NCI-H82 (cell line): ENCODE measurements around the gene CTNNA3.

ENCODE experiments used
- DNase-seq: peaks from one replicate; lab custom pipeline; 2025; lab: John Stamatoyannopoulos, UW

Gene CTNNA3

GRCh38 chr10:66760941-66761340, 935.1 kb downstream of the CTNNA3 start:
- no peak for DNase-seq

- no peak for DNase-seq
Observed at GRCh38 chr10:66755474-66755873, 940.5 kb downstream of the CTNNA3 start.

- no peak for DNase-seq
Observed at GRCh38 chr10:66752714-66753113, 943.3 kb downstream of the CTNNA3 start.

- no peak for DNase-seq
Observed at GRCh38 chr10:66748217-66748616, 947.8 kb downstream of the CTNNA3 start.

- no peak for DNase-seq
Observed at GRCh38 chr10:66747451-66747850, 948.5 kb downstream of the CTNNA3 start.

- no peak for DNase-seq
Observed at GRCh38 chr10:66746711-66747110, 949.3 kb downstream of the CTNNA3 start.

GRCh38 chr10:66746246-66746645, 949.7 kb downstream of the CTNNA3 start:
- DNase-seq: no peak

GRCh38 chr10:66744915-66745314, 951.1 kb downstream of the CTNNA3 start:
- no peak for DNase-seq

- DNase-seq: no peak
Observed at GRCh38 chr10:66737241-66737640, 958.8 kb downstream of the CTNNA3 start.

GRCh38 chr10:66723608-66724400, 972.2 kb downstream of the CTNNA3 start:
- no peak for DNase-seq

- no peak for DNase-seq
Observed at GRCh38 chr10:66719483-66719882, 976.5 kb downstream of the CTNNA3 start.

GRCh38 chr10:66717231-66717981, 978.6 kb downstream of the CTNNA3 start:
- DNase-seq: peak; percentile 18

GRCh38 chr10:66714741-66715140, 981.3 kb downstream of the CTNNA3 start:
- DNase-seq: no peak

- no peak for DNase-seq
Observed at GRCh38 chr10:66713387-66713786, 982.6 kb downstream of the CTNNA3 start.

GRCh38 chr10:66698069-66698468, 997.9 kb downstream of the CTNNA3 start:
- DNase-seq: no peak

GRCh38 chr10:66695046-66695445, 1000.9 kb downstream of the CTNNA3 start:
- DNase-seq: no peak

GRCh38 chr10:66684581-66684980, 1011.4 kb downstream of the CTNNA3 start:
- no peak for DNase-seq

- DNase-seq: no peak
Observed at GRCh38 chr10:66680886-66681285, 1015.1 kb downstream of the CTNNA3 start.

GRCh38 chr10:66678521-66678920, 1017.5 kb downstream of the CTNNA3 start:
- no peak for DNase-seq

GRCh38 chr10:66673071-66673470, 1022.9 kb downstream of the CTNNA3 start:
- DNase-seq: no peak

- DNase-seq: no peak
Observed at GRCh38 chr10:66671562-66671961, 1024.4 kb downstream of the CTNNA3 start.

GRCh38 chr10:66671064-66671463, 1024.9 kb downstream of the CTNNA3 start:
- no peak for DNase-seq

- no peak for DNase-seq
Observed at GRCh38 chr10:66656499-66656898, 1039.5 kb downstream of the CTNNA3 start.
